GM13976 (cell line): ENCODE data around the gene TNPO1.

Experiments
- DNase-seq: peaks from one replicate; pipeline ENCODE4 v3.0.0; 2012; ENCODE audit warnings: low spot score
- CTCF ChIP-seq: IDR thresholded peaks from 2 replicates; pipeline ENCODE4 v1.5.1; 2012; ENCODE audit warnings: borderline replicate concordance, mild to moderate bottlenecking; ENCODE audit not compliant: insufficient read depth; ENCODE audit errors: extremely low read depth, missing control alignments, control extremely low read depth
- in situ Hi-C: fragments of 300-500 bp; cut with MboI; formaldehyde crosslinking; loops from one replicate; pipeline ENCODE4 v1.12.0; 2022; ENCODE audit warnings: low sequenced_read_pairs, mixed read lengths, inconsistent platforms; ENCODE audit not compliant: unreplicated experiment

TNPO1 gene

DNA sequence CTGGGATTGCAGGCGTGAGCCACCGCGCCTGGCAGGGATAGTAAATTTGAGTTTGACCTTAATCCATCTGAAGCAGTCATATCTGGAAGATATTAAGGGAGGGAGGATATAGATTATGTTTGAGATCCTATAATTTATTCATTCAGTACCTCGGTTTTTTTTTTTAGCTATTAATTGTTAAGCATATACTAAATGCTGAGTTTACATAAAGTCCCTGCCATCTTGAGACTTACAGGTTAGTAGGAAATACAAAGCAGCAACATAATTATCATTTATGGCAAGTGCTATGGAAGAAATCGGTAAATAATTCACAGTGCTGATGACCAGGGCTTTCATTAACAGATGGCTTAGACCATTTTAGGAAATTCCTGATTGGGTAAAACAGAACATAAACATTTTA lies 72.9 kb downstream of the TNPO1 start:
- no peak for TF ChIP-seq CTCF
- in situ Hi-C loops: no loop called here
- DNase-seq: no peak

DNA sequence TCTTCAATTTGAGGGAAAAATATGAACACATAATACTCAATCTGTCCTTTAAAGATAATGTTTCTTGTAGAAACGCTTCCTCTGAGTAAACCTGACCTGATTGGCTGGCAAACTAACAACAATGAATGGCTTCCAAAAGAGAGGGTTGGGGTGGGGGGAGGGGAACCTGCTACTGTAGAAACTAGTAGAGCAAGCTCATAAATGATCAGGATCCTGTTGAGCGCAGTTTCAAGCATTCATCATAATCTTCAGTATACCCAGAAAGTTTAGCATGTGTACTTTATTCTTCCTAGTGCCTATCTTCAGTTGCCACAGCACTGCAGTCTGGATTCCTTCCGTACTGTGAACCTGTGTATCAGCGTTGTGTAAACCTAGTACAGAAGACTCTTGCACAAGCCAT lies 76.4 kb downstream of the TNPO1 start:
- no peak for DNase-seq
- no peak for TF ChIP-seq CTCF
- in situ Hi-C loops: no loop called here

GRCh38 chr5:72895758-72896157 lies 79.3 kb downstream of the TNPO1 start:
- in situ Hi-C loops: no loop called here
- DNase-seq: peak; percentile 18
- TF ChIP-seq CTCF: no peak

GRCh38 chr5:72906806-72907205 lies 90.3 kb downstream of the TNPO1 start:
- DNase-seq: no peak
- in situ Hi-C loops: no loop called here
- TF ChIP-seq CTCF: no peak

DNA sequence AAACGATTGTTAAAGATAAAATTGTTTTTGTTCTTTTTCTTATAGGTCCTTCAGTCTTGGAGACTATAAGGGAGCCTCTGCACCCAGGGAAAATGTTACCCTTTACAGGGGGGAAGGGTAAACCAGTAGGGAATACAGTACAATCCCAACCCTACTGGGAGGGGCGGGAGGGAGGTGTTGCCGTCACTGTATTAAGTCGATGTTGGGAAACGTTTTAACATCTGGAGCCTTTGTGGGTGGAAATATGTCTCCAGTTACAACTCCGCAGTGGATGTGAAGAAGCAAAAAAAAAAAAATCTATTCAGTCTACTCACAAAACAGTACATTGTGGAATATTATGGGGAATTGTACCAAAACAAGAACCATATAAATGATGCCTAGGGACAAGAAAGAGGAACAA lies 92.2 kb downstream of the TNPO1 start:
- no peak for TF ChIP-seq CTCF
- DNase-seq: no peak
- in situ Hi-C loops: no loop called here

- no peak for DNase-seq
- no peak for TF ChIP-seq CTCF
- in situ Hi-C loops: no loop called here
Measured at GRCh38 chr5:72917371-72917776, 100.9 kb downstream of the TNPO1 start.
